Fibroblast of lung (primary cell): ENCODE results near the gene POLA1. TPM values are rescaled to one million over a fixed set of nuclear protein-coding genes. Genes with fewer than 3 reads are reported as not detected.

ENCODE experiments used
- DNase-seq, 2 donors: peaks; one replicate each; pipeline versions ENCODE4 v3.0.0 to v3.0.0-alpha.2; 2010; ENCODE audit warnings: low read depth in 2 of 2
- H2AFZ ChIP-seq: 2 replicates; pipeline ENCODE4 v1.5.1; 2012; ENCODE audit warnings: low read length, control low read depth, inconsistent platforms
- H3K27ac ChIP-seq: 2 replicates; pipeline ENCODE4 v1.5.1; 2011; ENCODE audit warnings: low read length, control low read depth; ENCODE audit not compliant: insufficient read depth
- H3K27me3 ChIP-seq: 2 replicates; pipeline ENCODE4 v1.5.1; 2011; ENCODE audit warnings: mild to moderate bottlenecking, low read length; ENCODE audit not compliant: control insufficient read depth, insufficient read depth
- H3K36me3 ChIP-seq: 2 replicates; pipeline ENCODE4 v1.5.1; 2011; ENCODE audit warnings: low read length; ENCODE audit not compliant: control insufficient read depth, insufficient read depth
- H3K4me1 ChIP-seq: 2 replicates; pipeline ENCODE4 v1.5.1; 2011; ENCODE audit warnings: low read length; ENCODE audit not compliant: control insufficient read depth, insufficient read depth; ENCODE audit errors: extremely low read depth
- H3K4me2 ChIP-seq: 2 replicates; pipeline ENCODE4 v1.5.1; 2011; ENCODE audit warnings: low read length, control low read depth; ENCODE audit not compliant: insufficient read depth; ENCODE audit errors: extremely low read depth
- H3K4me3 ChIP-seq, 4 experiments: fragments of 200-600 bp in 1 of 4; sonication (generic) in 1 of 4; replicated peaks in 1 of 4; 2 replicates each; pipeline ENCODE4 v1.5.1; 2011 to 2016; ENCODE audit warnings: low read length in 4 of 4, low read depth in 3 of 4, mild to moderate bottlenecking in 3 of 4, control low read depth in 2 of 4, inconsistent platforms in 1 of 4, mixed read lengths in 1 of 4; ENCODE audit not compliant: insufficient read depth in 1 of 4; ENCODE audit errors: control extremely low read depth in 1 of 4
- H3K79me2 ChIP-seq: 2 replicates; pipeline ENCODE4 v1.5.1; 2012; ENCODE audit warnings: mild to moderate bottlenecking, low read length, inconsistent platforms; ENCODE audit not compliant: control insufficient read depth, insufficient read depth
- H3K9ac ChIP-seq: 2 replicates; pipeline ENCODE4 v1.5.1; 2011; ENCODE audit warnings: mild to moderate bottlenecking, low read length, control low read depth; ENCODE audit not compliant: insufficient read depth
- H3K9me3 ChIP-seq: 2 replicates; pipeline ENCODE4 v1.5.1; 2012; ENCODE audit warnings: low read depth, low read length; ENCODE audit not compliant: control insufficient read depth, insufficient read depth
- H4K20me1 ChIP-seq: 2 replicates; pipeline ENCODE4 v1.5.1; 2011; ENCODE audit warnings: low read length; ENCODE audit not compliant: control insufficient read depth, insufficient read depth; ENCODE audit errors: extremely low read depth
- CTCF ChIP-seq, 2 donors: IDR thresholded peaks in 1 of 2; conservative IDR thresholded peaks in 1 of 2; 1 replicate in 1 of 2; 2 replicates in 1 of 2; pipeline ENCODE4 v1.5.1; 2011 to 2012; ENCODE audit warnings: low read length in 2 of 2, control low read depth in 1 of 2, inconsistent platforms in 1 of 2, low read depth in 1 of 2, mild to moderate bottlenecking in 1 of 2
- EZH2 ChIP-seq: IDR thresholded peaks from 2 replicates; pipeline ENCODE4 v1.5.1; 2012; ENCODE audit warnings: low read length, control low read depth, mild to moderate bottlenecking; ENCODE audit errors: missing control alignments
- polyA plus RNA-seq, 2 donors: library from polyadenylated mRNA; depleted of rRNA in 1 of 2; stranded (reverse) in 1 of 2; unstranded in 1 of 2; fragments of >200 nt; gene quantifications; 2 replicates each; pipeline ENCODE4 v1.2.1, GENCODE V29; 2011 to 2012; ENCODE audit warnings: missing spikeins in 1 of 2
- total RNA-seq: library from RNA; depleted of rRNA; stranded (reverse); fragments of >200 nt; gene quantifications from 2 replicates; pipeline ENCODE4 v1.2.1, GENCODE V29; 2014

The POLA1 gene
- total and polyA plus RNA-seq, 2 donors (not counting 1 experiment from before 2014, with no cell fraction given) = 1.7 to 9.2 TPM

DNA sequence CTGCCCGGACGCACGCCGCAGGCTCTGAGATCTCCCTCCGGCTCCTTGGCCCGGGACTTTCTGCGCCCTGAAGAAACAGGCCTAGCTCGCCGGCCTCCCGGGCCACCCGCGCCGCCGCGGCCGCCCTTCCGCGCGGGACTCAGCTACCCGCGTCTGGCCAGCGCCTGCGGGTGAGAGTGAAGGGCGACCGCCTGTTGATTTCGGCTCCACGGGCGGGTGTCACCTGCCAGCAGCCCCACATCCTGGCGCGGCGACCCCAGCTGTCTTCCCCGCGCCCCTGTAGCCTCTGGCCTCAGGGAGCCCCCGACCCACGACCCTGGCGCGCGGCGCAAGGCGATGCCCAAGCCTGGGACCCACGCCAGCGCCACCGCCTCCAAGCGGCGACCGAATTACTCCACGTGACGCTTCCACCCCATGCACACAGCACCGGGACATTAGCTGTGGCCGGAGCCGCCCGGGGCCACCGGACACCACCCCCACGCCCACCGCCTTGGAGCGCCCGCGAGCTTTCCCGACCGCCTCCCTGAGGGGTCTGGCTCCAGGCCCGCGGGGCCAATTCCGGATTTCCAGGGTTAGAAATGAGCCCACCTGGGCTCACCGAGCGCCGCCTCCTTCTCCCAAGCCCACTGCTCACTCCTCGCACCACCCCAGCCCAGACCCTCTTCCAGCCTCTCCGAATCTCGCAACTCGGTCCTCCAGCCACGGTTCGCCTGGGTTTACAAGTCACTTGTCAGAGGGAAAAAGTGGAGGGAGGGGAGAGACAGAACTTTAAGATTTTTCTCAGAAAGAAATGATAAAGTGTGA, 311.9 kb downstream of the POLA1 start:
- H3K79me2 ChIP-seq = no peaks in the 10 kb centered on the region

DNA sequence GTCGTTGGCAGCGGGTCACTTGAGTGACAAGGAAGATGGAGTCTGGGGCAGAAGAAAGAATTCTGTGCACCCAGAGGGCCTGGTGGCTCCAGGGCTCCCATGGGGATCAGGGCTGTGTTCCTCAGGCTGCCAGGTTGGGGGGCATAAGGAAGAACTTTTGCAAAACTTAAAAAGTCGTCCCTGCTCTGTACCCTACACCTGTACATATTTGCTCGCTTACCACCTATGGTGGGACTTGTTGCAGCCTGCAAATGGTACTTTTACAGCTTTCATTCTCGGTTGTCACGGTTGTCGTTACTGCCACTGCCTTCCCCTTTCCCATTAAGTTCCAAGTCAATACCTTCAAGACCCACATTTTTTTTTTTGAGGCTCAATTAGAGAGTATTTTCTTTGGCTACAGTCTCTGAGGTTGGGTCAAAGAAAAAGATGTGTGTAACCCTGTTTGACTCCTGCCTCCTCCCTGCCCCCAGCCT, 312.9 kb downstream of the POLA1 start:
- no peaks in the 10 kb centered on the region for H3K36me3 ChIP-seq
- H4K20me1 ChIP-seq = no peaks in the 10 kb centered on the region
- DNase-seq = no peak
- no peaks in the 10 kb centered on the region for H3K4me1 ChIP-seq
- H3K27ac ChIP-seq = no peak overlapping the region
- no peak overlapping the region for H3K4me2 ChIP-seq
- H2AFZ ChIP-seq = no peak overlapping the region
- H3K9ac ChIP-seq = no peak overlapping the region
- no peak for TF ChIP-seq EZH2
- no peak for TF ChIP-seq CTCF (conservative IDR thresholded peaks at IDR 0.05 in 1 of 2, IDR thresholded peaks at IDR 0.05 in 1 of 2; ENCODE audit: low read depth in 1 of 2, low read length in 2 of 2)
- no peak overlapping the region for H3K4me3 ChIP-seq
- H3K27me3 ChIP-seq = peaks cover 56% of the 10 kb centered on the region
- no peaks in the 10 kb centered on the region for H3K79me2 ChIP-seq
- H3K9me3 ChIP-seq = no peaks in the 10 kb centered on the region

More for the DNA sequence above, 311.9 kb downstream of the POLA1 start:
- Histone ChIP-seq H3K27me3 (peaks cover 46% of the 10 kb centered on the region), H4K20me1 (no peaks in the 10 kb centered on the region), H3K4me2 (peak overlapping the region; percentile 44), H3K36me3 (no peaks in the 10 kb centered on the region), H3K9me3 (no peaks in the 10 kb centered on the region), H2AFZ (no peak overlapping the region), H3K4me3 (peak overlapping the region in 1 of 4 experiments; percentile 1), H3K27ac (no peak overlapping the region), H3K9ac (no peak overlapping the region), H3K4me1 (no peaks in the 10 kb centered on the region)
- TF ChIP-seq CTCF (conservative IDR thresholded peaks at IDR 0.05 in 1 of 2, IDR thresholded peaks at IDR 0.05 in 1 of 2; ENCODE audit: low read depth in 1 of 2, low read length in 2 of 2) (no peak), EZH2 (peak; percentile 71)
- DNase-seq = no peak

GRCh38 chrX:25007059-25008053, 313.6 kb downstream of the POLA1 start:
- TF ChIP-seq CTCF (conservative IDR thresholded peaks at IDR 0.05 in 1 of 2, IDR thresholded peaks at IDR 0.05 in 1 of 2; ENCODE audit: low read depth in 1 of 2, low read length in 2 of 2) (no peak), EZH2 (peak; percentile 79)
- peaks cover 63% of the 10 kb centered on the region for H3K27me3 ChIP-seq
- H2AFZ ChIP-seq = no peak overlapping the region
- no peak overlapping the region for H3K27ac ChIP-seq
- H3K79me2 ChIP-seq = no peaks in the 10 kb centered on the region
- H3K9ac ChIP-seq = no peak overlapping the region
- H3K4me2 ChIP-seq = no peak overlapping the region
- no peak for DNase-seq
- H3K36me3 ChIP-seq = no peaks in the 10 kb centered on the region
- no peak overlapping the region for H3K4me3 ChIP-seq
- H3K9me3 ChIP-seq = no peaks in the 10 kb centered on the region
- no peaks in the 10 kb centered on the region for H3K4me1 ChIP-seq
- no peaks in the 10 kb centered on the region for H4K20me1 ChIP-seq
